Ovary (tissue), 3 donors: Measurements from ENCODE around the gene PADI1.

Experiments
- EP300 ChIP-seq: sonication (generic); formaldehyde crosslinking; IDR thresholded peaks from one replicate; pipeline ENCODE4 v1.6.1; 2017; ENCODE audit warnings: antibody characterized with exemption
- TF ChIP-seq, protein P1 (sequence below), 3 donors: fragments of 450-650 bp in 2 of 3; fragments of 200-600 bp in 1 of 3; IDR thresholded peaks; one replicate each; pipeline versions ENCODE4 v1.5.1 to v1.8.0; 2016 to 2022; ENCODE audit warnings: antibody characterized with exemption in 3 of 3, mild to moderate bottlenecking in 1 of 3
- donor health status: DM: no; HTN: no; CAD: no.

DNA sequence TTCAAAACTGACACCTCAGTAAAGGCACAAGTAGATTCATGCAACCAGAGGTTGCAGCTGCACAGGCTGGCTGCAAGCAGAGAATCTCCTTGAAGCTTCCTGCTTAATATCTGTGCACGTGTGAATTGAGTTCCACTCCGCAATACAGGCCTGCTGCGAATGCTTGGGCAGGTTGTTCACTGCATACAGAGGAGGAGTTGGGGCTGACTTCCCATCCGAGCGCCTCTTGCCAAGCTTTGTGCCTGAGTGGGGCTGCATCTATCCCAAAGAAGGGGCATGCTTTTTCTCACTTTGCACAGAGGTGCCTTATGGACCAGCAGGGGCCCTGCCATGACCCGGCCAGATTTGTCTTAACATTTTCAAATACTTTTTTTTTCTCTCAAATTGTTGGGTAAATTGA lies 17.9 kb upstream of the PADI1 start:
- TF ChIP-seq, protein P1, sequence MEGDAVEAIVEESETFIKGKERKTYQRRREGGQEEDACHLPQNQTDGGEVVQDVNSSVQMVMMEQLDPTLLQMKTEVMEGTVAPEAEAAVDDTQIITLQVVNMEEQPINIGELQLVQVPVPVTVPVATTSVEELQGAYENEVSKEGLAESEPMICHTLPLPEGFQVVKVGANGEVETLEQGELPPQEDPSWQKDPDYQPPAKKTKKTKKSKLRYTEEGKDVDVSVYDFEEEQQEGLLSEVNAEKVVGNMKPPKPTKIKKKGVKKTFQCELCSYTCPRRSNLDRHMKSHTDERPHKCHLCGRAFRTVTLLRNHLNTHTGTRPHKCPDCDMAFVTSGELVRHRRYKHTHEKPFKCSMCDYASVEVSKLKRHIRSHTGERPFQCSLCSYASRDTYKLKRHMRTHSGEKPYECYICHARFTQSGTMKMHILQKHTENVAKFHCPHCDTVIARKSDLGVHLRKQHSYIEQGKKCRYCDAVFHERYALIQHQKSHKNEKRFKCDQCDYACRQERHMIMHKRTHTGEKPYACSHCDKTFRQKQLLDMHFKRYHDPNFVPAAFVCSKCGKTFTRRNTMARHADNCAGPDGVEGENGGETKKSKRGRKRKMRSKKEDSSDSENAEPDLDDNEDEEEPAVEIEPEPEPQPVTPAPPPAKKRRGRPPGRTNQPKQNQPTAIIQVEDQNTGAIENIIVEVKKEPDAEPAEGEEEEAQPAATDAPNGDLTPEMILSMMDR (IDR thresholded peaks at IDR 0.05): no peak
- no peak for TF ChIP-seq EP300
